Measurements from ENCODE around the gene SMAD1. TPM values are rescaled to one million over a fixed set of nuclear protein-coding genes. Genes with fewer than 3 reads are reported as not detected.

The SMAD1 gene
- total RNA-seq, 1 experiment from 2014 or later: 23.0 TPM

GRCh38 chr4:145486603-145487002 lies 5.0 kb downstream of the SMAD1 start:
- CTCF ChIA-PET: no interaction called here
- no peak overlapping the region for H3K27ac ChIP-seq (ENCODE audit: low read depth, low read length)
- no TSS peak for BruUV-seq (replicated peaks)
- no peak for DNase-seq (ENCODE audit: low read depth, low spot score)
- no peaks in the 10 kb centered on the region for H3K9me2 ChIP-seq (ENCODE audit: insufficient read depth)
- POLR2A ChIA-PET: no interaction called here
- no peak overlapping the region for H3K4me3 ChIP-seq (replicated peaks in 1 of 2; ENCODE audit: low read depth in 1 of 2, low read length in 2 of 2)
- TF ChIP-seq POLR2A (IDR thresholded peaks at IDR 0.05; ENCODE audit: borderline replicate concordance, extremely low read depth, insufficient read depth, insufficient read length): no peak
- TF ChIP-seq JUND (IDR thresholded peaks at IDR 0.05): no peak
- TF ChIP-seq POLR2AphosphoS5 (IDR thresholded peaks at IDR 0.05; ENCODE audit: low read depth, low read length): no peak
- H3K9ac ChIP-seq (ENCODE audit: low read length): no peak overlapping the region
- H3K27me3 ChIP-seq (ENCODE audit: insufficient read depth, low read length): no peaks in the 10 kb centered on the region
- no peak overlapping the region for H2AFZ ChIP-seq (ENCODE audit: low read depth, low read length, poor library complexity, severe bottlenecking)
- no peaks in the 10 kb centered on the region for H3K36me3 ChIP-seq (ENCODE audit: control insufficient read depth in 1 of 2, insufficient read depth in 2 of 2, low read length in 2 of 2)
- H4K20me1 ChIP-seq (ENCODE audit: insufficient read depth): no peaks in the 10 kb centered on the region; the same call in 1 of the 2 replicates
- H3K9me3 ChIP-seq (ENCODE audit: control insufficient read depth in 1 of 2, insufficient read depth in 1 of 2, low read depth in 1 of 2, low read length in 2 of 2): no peaks in the 10 kb centered on the region
- no peak overlapping the region for H3K4me2 ChIP-seq (ENCODE audit: low read length)
- no peak for ATAC-seq
- peaks cover 7 to 11% of the 10 kb centered on the region in 2 experiments; a peak in 3 of 4 replicates for H3K4me1 ChIP-seq (ENCODE audit: control insufficient read depth in 1 of 2, insufficient read depth in 2 of 2, low read length in 2 of 2)
- intact Hi-C loops (cut with micrococcal nuclease): no loop called here
- RAD21 ChIA-PET (ENCODE audit: low non-redundant PET in 1 of 2, low total read pairs in 2 of 2, uncharacterized antibody in 2 of 2, unreplicated experiment in 2 of 2): no interaction called here
- peaks cover 76% of the 10 kb centered on the region for H3K79me2 ChIP-seq (ENCODE audit: insufficient read depth, low read length)

- no peak overlapping the region for H3K27ac ChIP-seq (ENCODE audit: low read depth, low read length)
- ChIA-PET CTCF (no interaction called here), POLR2A (no interaction called here), RAD21 (ENCODE audit: low non-redundant PET in 1 of 2, low total read pairs in 2 of 2, uncharacterized antibody in 2 of 2, unreplicated experiment in 2 of 2) (no interaction called here)
- H3K4me3 ChIP-seq (replicated peaks in 1 of 2; ENCODE audit: low read depth in 1 of 2, low read length in 2 of 2): no peak overlapping the region
- intact Hi-C loops (cut with micrococcal nuclease): no loop called here
- BruUV-seq (replicated peaks): no TSS peak
- DNase-seq (ENCODE audit: low read depth, low spot score) (no peak), ATAC-seq (no peak)
- H4K20me1 ChIP-seq (ENCODE audit: insufficient read depth): no peaks in the 10 kb centered on the region; the same call in 1 of the 2 replicates
- no peak overlapping the region for H3K4me2 ChIP-seq (ENCODE audit: low read length)
- H3K79me2 ChIP-seq (ENCODE audit: insufficient read depth, low read length): peaks cover 81% of the 10 kb centered on the region
- peaks cover 7 to 11% of the 10 kb centered on the region in 2 experiments; a peak in 3 of 4 replicates for H3K4me1 ChIP-seq (ENCODE audit: control insufficient read depth in 1 of 2, insufficient read depth in 2 of 2, low read length in 2 of 2)
- H3K27me3 ChIP-seq (ENCODE audit: insufficient read depth, low read length): no peaks in the 10 kb centered on the region
- H3K9ac ChIP-seq (ENCODE audit: low read length): no peak overlapping the region
- H3K9me2 ChIP-seq (ENCODE audit: insufficient read depth): no peaks in the 10 kb centered on the region
- no peak overlapping the region for H2AFZ ChIP-seq (ENCODE audit: low read depth, low read length, poor library complexity, severe bottlenecking)
- H3K9me3 ChIP-seq (ENCODE audit: control insufficient read depth in 1 of 2, insufficient read depth in 1 of 2, low read depth in 1 of 2, low read length in 2 of 2): no peaks in the 10 kb centered on the region
- H3K36me3 ChIP-seq (ENCODE audit: control insufficient read depth in 1 of 2, insufficient read depth in 2 of 2, low read length in 2 of 2): no peaks in the 10 kb centered on the region
- no peak for TF ChIP-seq CEBPB (IDR thresholded peaks at IDR 0.05; ENCODE audit: low read depth)
- no peak for TF ChIP-seq SP1 (IDR thresholded peaks at IDR 0.05; ENCODE audit: low read depth)
- TF ChIP-seq TCF7L2 (IDR thresholded peaks at IDR 0.05; ENCODE audit: borderline replicate concordance, extremely low read depth, insufficient read depth, insufficient read length): no peak
- TF ChIP-seq ZFX (IDR thresholded peaks at IDR 0.05): no peak
- TF ChIP-seq YY1 (IDR thresholded peaks at IDR 0.05; ENCODE audit: extremely low read depth, insufficient replicate concordance, low read depth, low read length): no peak
- no peak for TF ChIP-seq POLR2A (IDR thresholded peaks at IDR 0.05; ENCODE audit: borderline replicate concordance, extremely low read depth, insufficient read depth, insufficient read length)
- no peak for TF ChIP-seq EZH2 (IDR thresholded peaks at IDR 0.05)
- no peak for TF ChIP-seq EGR1 (IDR thresholded peaks at IDR 0.05; ENCODE audit: low read depth)
- TF ChIP-seq ZNF274 (IDR thresholded peaks at IDR 0.05; ENCODE audit: low read depth, low read length): no peak
- no peak for TF ChIP-seq POLR2AphosphoS5 (IDR thresholded peaks at IDR 0.05; ENCODE audit: low read depth, low read length)
- no peak for TF ChIP-seq CBX3 (IDR thresholded peaks at IDR 0.05; ENCODE audit: low read depth)
- TF ChIP-seq REST (IDR thresholded peaks at IDR 0.05; ENCODE audit: low read depth): no peak
- no peak for TF ChIP-seq ATF3 (IDR thresholded peaks at IDR 0.05)
- TF ChIP-seq ELF1 (IDR thresholded peaks at IDR 0.05; ENCODE audit: borderline replicate concordance, low read depth): no peak
- no peak for TF ChIP-seq SRF (IDR thresholded peaks at IDR 0.05; ENCODE audit: low read depth)
- TF ChIP-seq MAX (IDR thresholded peaks at IDR 0.05): no peak
- TF ChIP-seq JUND (IDR thresholded peaks at IDR 0.05): no peak
Measured at GRCh38 chr4:145487631-145488030, 6.0 kb downstream of the SMAD1 start.

Data from HCT116 (cell line).